ENCODE results near the gene CLIP4. TPM values are rescaled to one million over a fixed set of nuclear protein-coding genes. Genes with fewer than 3 reads are reported as not detected.

Gene CLIP4
- total and polyA plus RNA-seq, 2 of the 13 experiments (the other 11 are each of a cell fraction or from before 2014, with no cell fraction given) = 0.46 to 0.49 TPM

GRCh38 chr2:29115797-29116781 is 874 bp downstream of the CLIP4 start:
- no peak overlapping the region for H3K27ac ChIP-seq (ENCODE audit: extremely low read length, insufficient read depth, low read length)
- WGBS (ENCODE audit: low lambda C conversion rate) = 85% methylated on average over 43 of the region's 53 CpGs
- H4K20me1 ChIP-seq (ENCODE audit: insufficient read depth, low read length) = no peaks in the 10 kb centered on the region
- no peaks in the 10 kb centered on the region for H3K9me3 ChIP-seq (ENCODE audit: low read length)
- H3K79me2 ChIP-seq (ENCODE audit: insufficient read depth, low read length) = no peaks in the 10 kb centered on the region
- no peak overlapping the region for H3K4me2 ChIP-seq (ENCODE audit: low read depth, low read length)
- no TSS peak for BruUV-seq (replicated peaks)
- FAIRE-seq (no peak), ATAC-seq (no peak), DNase-seq (ENCODE audit: low spot score) (no peak)
- intact Hi-C loops (cut with micrococcal nuclease; ENCODE audit: unreplicated experiment) (no loop called here), in situ Hi-C loops (cut with HindIII; ENCODE audit: extremely low pct_ligation_motif_present, low pct_unique_long_range_greater_than_20kb) (no loop called here)
- H3K4me1 ChIP-seq (ENCODE audit: insufficient read depth, low read length) = peaks cover 13% of the 10 kb centered on the region; the same call in 1 of the 2 replicates
- 0 out of 5 replicates have a peak, but pooled peaks cover 0 to 3% of the 10 kb centered on the region in 2 experiments for H3K27me3 ChIP-seq (ENCODE audit: control insufficient read depth in 1 of 2, insufficient read depth in 2 of 2, low read length in 2 of 2)
- H3K4me3 ChIP-seq (replicated peaks in 1 of 3; ENCODE audit: insufficient read depth in 1 of 3, low read depth in 2 of 3, low read length in 3 of 3) = no peak overlapping the region
- TF ChIP-seq ATF4 (CRISPR knock-in tag; IDR thresholded peaks at IDR 0.05) (0 out of 4 replicates have a peak, but pooled peaks of 1 of the 2 experiments have one; percentile 19), ZNF30 (CRISPR knock-in tag; IDR thresholded peaks at IDR 0.05) (no peak), CEBPB (IDR thresholded peaks at IDR 0.05; ENCODE audit: borderline replicate concordance, low read depth, low read length) (peak; percentile 6; the same call in 1 of the 2 replicates), RAD51 (IDR thresholded peaks at IDR 0.05; ENCODE audit: borderline replicate concordance) (peak; percentile 28; the same call in 1 of the 2 replicates)
- ChIA-PET CTCF (ENCODE audit: low intra/inter-chr PET ratio, low total read pairs) (no interaction called here), POLR2A (interaction anchor here (2.2 kb wide), 1 partner anchor 7 kb away, joined by 11 read pairs; no protein-coding TSS in a partner anchor)
- no peak overlapping the region for H2AFZ ChIP-seq (ENCODE audit: low read length)
- no peaks in the 10 kb centered on the region for H3K36me3 ChIP-seq (replicated peaks in 1 of 2; ENCODE audit: control insufficient read depth in 1 of 2, insufficient read depth in 2 of 2, low read length in 2 of 2)
- no peak overlapping the region for H3K9ac ChIP-seq (ENCODE audit: insufficient read depth, low read depth, low read length)
